Left ventricle myocardium inferior (tissue), 1 donor: ENCODE results near the gene RYR1. TPM values are rescaled to one million over a fixed set of nuclear protein-coding genes. Genes with fewer than 3 reads are reported as not detected.

Experiments used
- DNase-seq: peaks from one replicate; pipeline ENCODE4 v3.0.0-alpha.2; 2020
- H3K27ac ChIP-seq: fragments of 200-600 bp; replicated peaks from 2 replicates; pipeline ENCODE4 v1.8.0; 2021
- H3K27me3 ChIP-seq: fragments of 200-600 bp; 2 replicates; pipeline ENCODE4 v1.8.0; 2021; ENCODE audit warnings: low read depth
- H3K36me3 ChIP-seq: fragments of 200-600 bp; 2 replicates; pipeline ENCODE4 v1.8.0; 2021
- H3K4me1 ChIP-seq: fragments of 200-600 bp; 2 replicates; pipeline ENCODE4 v1.8.0; 2021
- H3K4me3 ChIP-seq: fragments of 200-600 bp; 2 replicates; pipeline ENCODE4 v1.8.0; 2021; ENCODE audit warnings: mild to moderate bottlenecking, moderate library complexity
- H3K9me3 ChIP-seq: fragments of 200-600 bp; replicated peaks from 2 replicates; pipeline ENCODE4 v1.8.0; 2021
- intact Hi-C: fragments of 100-400 bp; cut with micrococcal nuclease; formaldehyde crosslinking; loops from one replicate; pipeline ENCODE4 v1.11.0; 2022
- total RNA-seq: library from RNA; stranded (reverse); fragmentation: NEBNext Ultra II Directional; extraction: Animal tissue kit (Norgen Biotek cat#: 25700); gene quantifications from one replicate; pipeline ENCODE4 v1.2.1, GENCODE V29; 2021
- TF ChIP-seq, protein P1 (sequence below): fragments of 200-600 bp; IDR thresholded peaks from 2 replicates; pipeline ENCODE4 v1.8.0; 2021; ENCODE audit warnings: antibody characterized with exemption, mild to moderate bottlenecking, borderline replicate concordance
- donor health status: DM: no; HTN: yes; CAD: no; lungs with severe emphysema.

The RYR1 gene
- total RNA-seq, 1 donor from 2014 or later, result 0.74 TPM

DNA sequence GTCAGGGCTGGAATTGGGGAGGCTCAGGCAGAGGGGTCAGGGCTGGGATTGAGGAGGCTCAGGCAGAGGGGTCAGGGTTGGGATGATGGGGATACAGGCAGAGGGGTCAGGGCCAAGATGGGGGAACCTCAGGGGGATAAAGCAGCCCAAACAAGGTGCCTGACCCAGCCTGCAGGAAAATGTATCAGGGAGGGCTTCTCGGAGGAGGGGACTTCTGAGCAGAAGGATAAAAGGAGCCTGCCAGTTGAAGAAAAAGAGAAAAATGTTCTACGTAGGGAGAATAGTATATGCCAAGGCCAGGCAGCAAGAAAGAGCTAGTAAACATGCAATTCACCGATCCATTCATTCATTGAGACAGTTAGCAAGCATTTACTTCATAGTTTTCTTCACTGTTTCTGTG is 99.4 kb downstream of the RYR1 start:
- DNase-seq, result no peak
- H3K36me3 ChIP-seq, result no peaks in the 10 kb centered on the region
- no peak overlapping the region for H3K27ac ChIP-seq
- H3K9me3 ChIP-seq, result peaks cover 18% of the 10 kb centered on the region
- H3K4me1 ChIP-seq, result no peaks in the 10 kb centered on the region
- H3K4me3 ChIP-seq, result no peak overlapping the region
- TF ChIP-seq, protein P1, sequence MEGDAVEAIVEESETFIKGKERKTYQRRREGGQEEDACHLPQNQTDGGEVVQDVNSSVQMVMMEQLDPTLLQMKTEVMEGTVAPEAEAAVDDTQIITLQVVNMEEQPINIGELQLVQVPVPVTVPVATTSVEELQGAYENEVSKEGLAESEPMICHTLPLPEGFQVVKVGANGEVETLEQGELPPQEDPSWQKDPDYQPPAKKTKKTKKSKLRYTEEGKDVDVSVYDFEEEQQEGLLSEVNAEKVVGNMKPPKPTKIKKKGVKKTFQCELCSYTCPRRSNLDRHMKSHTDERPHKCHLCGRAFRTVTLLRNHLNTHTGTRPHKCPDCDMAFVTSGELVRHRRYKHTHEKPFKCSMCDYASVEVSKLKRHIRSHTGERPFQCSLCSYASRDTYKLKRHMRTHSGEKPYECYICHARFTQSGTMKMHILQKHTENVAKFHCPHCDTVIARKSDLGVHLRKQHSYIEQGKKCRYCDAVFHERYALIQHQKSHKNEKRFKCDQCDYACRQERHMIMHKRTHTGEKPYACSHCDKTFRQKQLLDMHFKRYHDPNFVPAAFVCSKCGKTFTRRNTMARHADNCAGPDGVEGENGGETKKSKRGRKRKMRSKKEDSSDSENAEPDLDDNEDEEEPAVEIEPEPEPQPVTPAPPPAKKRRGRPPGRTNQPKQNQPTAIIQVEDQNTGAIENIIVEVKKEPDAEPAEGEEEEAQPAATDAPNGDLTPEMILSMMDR, result no peak
- intact Hi-C loops, result no loop called here
- peaks cover 53% of the 10 kb centered on the region for H3K27me3 ChIP-seq

DNA sequence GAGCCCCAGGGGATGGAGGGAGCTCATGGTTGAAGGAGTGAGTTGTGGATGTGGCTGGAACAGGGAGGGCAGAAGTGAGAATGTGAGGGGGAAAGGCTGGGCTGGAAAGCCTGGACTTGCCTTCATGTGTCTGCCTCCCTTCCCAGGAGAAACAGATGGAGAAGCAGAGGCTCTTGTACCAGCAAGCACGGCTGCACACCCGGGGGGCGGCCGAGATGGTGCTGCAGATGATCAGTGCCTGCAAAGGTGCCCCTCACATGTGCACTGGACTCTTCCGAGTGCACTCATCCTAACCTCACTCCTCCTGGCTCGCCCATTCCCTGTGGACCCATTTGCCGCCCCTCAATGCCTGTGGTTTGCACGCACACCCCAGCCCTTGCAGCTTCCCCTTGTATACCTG is 101.1 kb downstream of the RYR1 start:
- no peak overlapping the region for H3K4me3 ChIP-seq

GRCh38 chr19:38535212-38535611 is 101.7 kb downstream of the RYR1 start:
- intact Hi-C loops, result no loop called here
- Histone ChIP-seq H3K27ac (no peak overlapping the region), H3K36me3 (no peaks in the 10 kb centered on the region), H3K4me3 (no peak overlapping the region), H3K4me1 (no peaks in the 10 kb centered on the region), H3K9me3 (peaks cover 18% of the 10 kb centered on the region), H3K27me3 (peaks cover 42% of the 10 kb centered on the region)
- DNase-seq, result no peak
- TF ChIP-seq, protein P1, result no peak

More for the DNA sequence above, 101.1 kb downstream of the RYR1 start:
- H3K4me1 ChIP-seq, result no peaks in the 10 kb centered on the region
- intact Hi-C loops, result no loop called here
- TF ChIP-seq, protein P1, result no peak
- H3K36me3 ChIP-seq, result no peaks in the 10 kb centered on the region
- no peak for DNase-seq
- H3K27me3 ChIP-seq, result peaks cover 42% of the 10 kb centered on the region
- H3K27ac ChIP-seq, result no peak overlapping the region
- H3K9me3 ChIP-seq, result peaks cover 18% of the 10 kb centered on the region

DNA sequence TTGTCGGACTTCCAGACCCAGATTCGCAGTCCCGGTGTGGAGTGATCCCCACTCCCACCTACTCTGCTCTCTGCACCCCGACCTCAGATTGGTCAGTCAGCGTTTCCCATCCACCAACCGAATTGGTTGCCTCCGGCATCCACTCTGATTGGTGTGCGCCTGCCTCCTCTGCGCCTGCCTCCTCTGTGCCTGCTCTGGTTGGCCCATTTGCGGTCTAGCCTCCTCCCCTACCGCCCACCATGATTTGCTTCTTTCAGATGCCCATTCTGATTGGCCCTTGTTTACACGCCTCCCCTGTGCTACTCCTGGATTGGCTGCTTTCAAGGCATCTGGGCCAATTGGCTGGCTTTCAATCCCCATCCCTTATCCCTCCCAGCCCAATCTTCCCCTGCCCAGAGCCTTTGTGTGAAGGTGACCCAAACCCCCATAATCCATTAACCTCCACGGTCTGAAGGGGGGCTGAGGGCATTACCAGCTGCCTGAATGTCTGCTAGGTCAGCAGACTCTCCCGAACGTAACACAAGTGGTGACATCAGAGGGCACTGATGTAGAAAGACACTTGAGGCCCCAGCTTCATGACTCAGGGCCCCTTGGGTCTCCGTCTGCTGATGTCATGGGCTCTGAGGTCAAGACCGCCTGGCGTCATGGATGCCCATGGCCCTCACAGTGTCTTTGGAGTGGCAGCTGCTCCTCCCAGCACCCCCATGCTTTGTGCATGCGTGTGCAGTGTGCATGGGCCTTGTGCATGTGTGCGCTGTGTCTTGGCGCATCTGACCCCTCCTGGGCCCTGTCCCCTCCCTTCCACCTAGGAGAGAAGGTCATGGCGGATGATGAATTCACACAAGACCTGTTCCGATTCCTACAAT is 103.8 kb downstream of the RYR1 start:
- Histone ChIP-seq H3K27me3 (peaks cover 33% of the 10 kb centered on the region), H3K4me1 (no peaks in the 10 kb centered on the region), H3K36me3 (no peaks in the 10 kb centered on the region), H3K27ac (no peak overlapping the region), H3K4me3 (no peak overlapping the region), H3K9me3 (peaks cover 18% of the 10 kb centered on the region)
- TF ChIP-seq, protein P1, result no peak
- no peak for DNase-seq
- intact Hi-C loops, result no loop called here

GRCh38 chr19:38538386-38538785 is 104.9 kb downstream of the RYR1 start:
- peaks cover 18% of the 10 kb centered on the region for H3K9me3 ChIP-seq

More at GRCh38 chr19:38538386-38538785, 104.9 kb downstream of the RYR1 start:
- intact Hi-C loops, result no loop called here
- no peaks in the 10 kb centered on the region for H3K36me3 ChIP-seq
- peaks cover 27% of the 10 kb centered on the region for H3K27me3 ChIP-seq
- no peak overlapping the region for H3K4me3 ChIP-seq
- DNase-seq, result no peak
- no peaks in the 10 kb centered on the region for H3K4me1 ChIP-seq
- TF ChIP-seq, protein P1, result no peak
- no peak overlapping the region for H3K27ac ChIP-seq
